Natural killer cell (primary cell): ENCODE measurements around the gene PPP1R14C. TPM values are rescaled to one million over a fixed set of nuclear protein-coding genes. Genes with fewer than 3 reads are reported as not detected.

Experiments used
- ATAC-seq, 3 donors: fragments of 150-1000 bp in 2 of 3; fragments of 200-7000 bp in 1 of 3; cut with Tn5 transposase; 1 replicate in 1 of 3; 2 replicates in 2 of 3; pipeline ENCODE4 v1.10.0; 2021; ENCODE audit warnings: mild to moderate bottlenecking in 2 of 3, moderate library complexity in 2 of 3
- DNase-seq, 2 donors: peaks; one replicate each; pipeline versions ENCODE4 v3.0.0 to v3.0.0-alpha.2; 2013 to 2021; ENCODE audit warnings: mixed read lengths in 1 of 2
- H3K27ac ChIP-seq: one replicate; pipeline ENCODE4 v1.5.1; 2013; ENCODE audit warnings: mild to moderate bottlenecking, low read length
- H3K27me3 ChIP-seq: one replicate; pipeline ENCODE4 v1.6.1; 2013; ENCODE audit warnings: low read length; ENCODE audit not compliant: control insufficient read depth, insufficient read depth
- H3K36me3 ChIP-seq: one replicate; pipeline ENCODE4 v1.6.1; 2013; ENCODE audit warnings: low read length; ENCODE audit not compliant: control insufficient read depth, insufficient read depth
- H3K4me1 ChIP-seq: one replicate; pipeline ENCODE4 v1.6.1; 2013; ENCODE audit warnings: low read length; ENCODE audit not compliant: control insufficient read depth, insufficient read depth
- H3K4me3 ChIP-seq: one replicate; pipeline ENCODE4 v1.5.1; 2013; ENCODE audit warnings: low read length
- H3K9me3 ChIP-seq: one replicate; pipeline ENCODE4 v1.6.1; 2013; ENCODE audit warnings: low read length; ENCODE audit not compliant: control insufficient read depth, insufficient read depth
- H3K27ac Mint-ChIP-seq, 2 donors: one replicate each; pipeline ENCODE4 v1.8.0; 2022; ENCODE audit warnings: mild to moderate bottlenecking in 2 of 2, mixed read lengths in 2 of 2, moderate library complexity in 1 of 2
- H3K27me3 Mint-ChIP-seq, 2 donors: one replicate each; pipeline ENCODE4 v1.8.0; 2022; ENCODE audit warnings: low read depth in 2 of 2, mixed read lengths in 2 of 2
- H3K36me3 Mint-ChIP-seq: one replicate; pipeline ENCODE4 v1.8.0; 2022; ENCODE audit warnings: mixed read lengths
- H3K4me1 Mint-ChIP-seq, 2 donors: one replicate each; pipeline ENCODE4 v1.8.0; 2022; ENCODE audit warnings: mixed read lengths in 2 of 2
- H3K4me3 Mint-ChIP-seq: one replicate; pipeline ENCODE4 v1.8.0; 2022; ENCODE audit warnings: mild to moderate bottlenecking, moderate library complexity, mixed read lengths
- H3K9me3 Mint-ChIP-seq, 2 donors: one replicate each; pipeline ENCODE4 v1.8.0; 2022; ENCODE audit warnings: mixed read lengths in 2 of 2
- WGBS: methylation state at CpG from one replicate; pipeline ENCODE4 v1.1.7; 2013; ENCODE audit warnings: missing lambda C conversion rate; ENCODE audit not compliant: insufficient coverage; 5-methylcytosine and 5-hydroxymethylcytosine counted together
- intact Hi-C: fragments of 100-400 bp; cut with micrococcal nuclease; formaldehyde crosslinking; loops from one replicate; pipeline ENCODE4 v1.14.2; 2022
- total RNA-seq, 4 donors: library from RNA; stranded (reverse); fragments of 120-200 nt in 1 of 4; gene quantifications; one replicate each; pipeline versions ENCODE4 v1.2.3 to v1.2.4, GENCODE V29; 2013 to 2022
- TF ChIP-seq, protein P1 (sequence below): fragments of 200-600 bp; IDR thresholded peaks from one replicate; pipeline ENCODE4 v1.8.0; 2022; ENCODE audit warnings: antibody characterized with exemption

PPP1R14C gene
- total RNA-seq, 3 donors from 2014 or later (not counting 1 experiment from before 2014, with no cell fraction given) = not detected

DNA sequence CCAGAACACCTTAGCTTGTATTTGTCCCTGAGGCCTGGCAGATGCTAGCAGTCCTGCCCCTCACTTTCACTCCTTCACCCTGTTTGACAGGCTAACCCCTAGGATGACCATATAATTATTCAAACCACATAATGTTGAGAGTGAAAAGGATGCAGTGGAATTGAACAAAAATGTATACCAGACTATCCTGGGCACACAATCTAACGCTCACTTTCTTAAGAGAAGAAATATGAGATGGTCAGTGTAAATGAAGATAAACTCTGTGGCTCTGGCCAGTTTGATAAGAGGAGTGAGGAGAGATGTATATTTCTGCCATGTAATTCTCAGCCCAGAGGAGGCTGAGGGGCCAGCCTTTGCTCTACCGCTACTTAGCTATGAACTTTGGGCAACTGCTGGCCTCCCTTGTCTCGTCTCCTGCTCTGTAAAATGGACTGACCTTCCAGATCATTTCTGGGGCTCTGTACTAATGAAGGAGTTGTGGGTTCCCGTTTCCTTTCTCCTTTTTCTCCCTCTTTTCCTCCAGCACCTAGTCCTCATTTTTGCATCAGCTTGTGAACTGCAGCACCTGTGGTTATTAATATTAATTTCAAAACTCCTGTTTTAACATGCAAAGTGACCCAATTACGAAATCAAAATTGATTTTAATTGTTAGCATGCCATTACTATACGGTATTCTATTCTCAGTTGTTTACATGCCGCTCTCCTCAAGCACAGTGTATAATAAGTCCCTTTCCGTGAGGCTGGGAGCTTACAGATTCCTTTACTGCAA lies 133.5 kb downstream of the PPP1R14C start:
- no peak overlapping the region for H3K27ac Mint-ChIP-seq
- no peaks in the 10 kb centered on the region for H3K36me3 ChIP-seq
- 96% methylated on average over 7 of the region's 8 CpGs for WGBS
- no peaks in the 10 kb centered on the region for H3K9me3 ChIP-seq
- no peaks in the 10 kb centered on the region for H3K36me3 Mint-ChIP-seq
- H3K4me1 Mint-ChIP-seq = peaks cover 11 to 12% of the 10 kb centered on the region in 2 donors
- intact Hi-C loops = no loop called here
- TF ChIP-seq, protein P1, sequence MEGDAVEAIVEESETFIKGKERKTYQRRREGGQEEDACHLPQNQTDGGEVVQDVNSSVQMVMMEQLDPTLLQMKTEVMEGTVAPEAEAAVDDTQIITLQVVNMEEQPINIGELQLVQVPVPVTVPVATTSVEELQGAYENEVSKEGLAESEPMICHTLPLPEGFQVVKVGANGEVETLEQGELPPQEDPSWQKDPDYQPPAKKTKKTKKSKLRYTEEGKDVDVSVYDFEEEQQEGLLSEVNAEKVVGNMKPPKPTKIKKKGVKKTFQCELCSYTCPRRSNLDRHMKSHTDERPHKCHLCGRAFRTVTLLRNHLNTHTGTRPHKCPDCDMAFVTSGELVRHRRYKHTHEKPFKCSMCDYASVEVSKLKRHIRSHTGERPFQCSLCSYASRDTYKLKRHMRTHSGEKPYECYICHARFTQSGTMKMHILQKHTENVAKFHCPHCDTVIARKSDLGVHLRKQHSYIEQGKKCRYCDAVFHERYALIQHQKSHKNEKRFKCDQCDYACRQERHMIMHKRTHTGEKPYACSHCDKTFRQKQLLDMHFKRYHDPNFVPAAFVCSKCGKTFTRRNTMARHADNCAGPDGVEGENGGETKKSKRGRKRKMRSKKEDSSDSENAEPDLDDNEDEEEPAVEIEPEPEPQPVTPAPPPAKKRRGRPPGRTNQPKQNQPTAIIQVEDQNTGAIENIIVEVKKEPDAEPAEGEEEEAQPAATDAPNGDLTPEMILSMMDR = no peak
- H3K27ac ChIP-seq = no peak overlapping the region
- no peaks in the 10 kb centered on the region for H3K9me3 Mint-ChIP-seq
- H3K4me3 ChIP-seq = no peak overlapping the region
- H3K27me3 ChIP-seq = peaks cover 48% of the 10 kb centered on the region
- no peak overlapping the region for H3K4me3 Mint-ChIP-seq
- H3K27me3 Mint-ChIP-seq = peaks cover 25 to 56% of the 10 kb centered on the region in 2 donors
- peaks cover 18% of the 10 kb centered on the region for H3K4me1 ChIP-seq
- DNase-seq (no peak), ATAC-seq (no peak)

DNA sequence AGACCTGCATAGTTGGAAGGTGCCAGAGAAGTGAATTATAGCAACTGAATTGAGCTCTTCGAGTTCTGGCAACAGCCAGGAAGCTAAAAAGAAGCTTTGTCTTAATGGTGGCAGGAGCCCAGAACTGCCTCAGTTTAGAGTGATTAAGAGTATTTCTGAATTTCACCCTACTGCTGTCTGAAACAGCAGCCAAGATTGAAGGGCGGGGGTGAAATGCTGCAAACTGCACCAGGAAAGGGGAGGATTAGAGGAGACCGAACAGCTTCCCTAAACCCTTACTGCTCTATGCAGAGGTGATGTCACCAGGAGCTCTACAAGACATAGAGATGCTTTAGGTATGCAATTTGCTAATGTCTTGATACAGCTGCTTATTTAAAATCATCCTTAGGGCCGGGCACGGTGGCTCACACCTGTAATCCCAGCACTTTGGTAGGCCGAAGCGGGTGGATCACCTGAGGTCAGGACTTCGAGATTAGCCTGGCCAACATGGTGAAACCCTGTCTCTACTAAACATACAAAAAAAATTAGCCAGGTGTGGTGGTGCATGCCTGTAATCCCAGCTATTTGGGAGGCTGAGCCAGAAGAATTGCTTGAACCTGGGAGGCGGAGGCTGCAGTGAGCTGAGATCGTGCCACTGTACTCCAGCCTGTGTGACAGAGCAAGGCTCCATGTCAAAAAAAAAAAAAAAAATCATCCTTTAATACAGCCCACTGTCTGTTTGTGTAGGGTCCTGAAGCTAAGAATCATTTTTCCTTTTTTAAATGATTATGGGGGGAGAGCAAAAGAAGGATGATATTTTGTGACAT lies 134.3 kb downstream of the PPP1R14C start:
- Histone ChIP-seq H3K9me3 (no peaks in the 10 kb centered on the region), H3K36me3 (no peaks in the 10 kb centered on the region), H3K4me1 (peaks cover 18% of the 10 kb centered on the region), H3K27me3 (peaks cover 48% of the 10 kb centered on the region), H3K4me3 (no peak overlapping the region), H3K27ac (no peak overlapping the region)
- H3K9me3 Mint-ChIP-seq = no peaks in the 10 kb centered on the region
- H3K4me3 Mint-ChIP-seq = no peak overlapping the region
- TF ChIP-seq, protein P1 = no peak
- ATAC-seq (no peak), DNase-seq (no peak)
- H3K36me3 Mint-ChIP-seq = no peaks in the 10 kb centered on the region
- H3K4me1 Mint-ChIP-seq = peaks cover 11 to 12% of the 10 kb centered on the region in 2 donors
- no peak overlapping the region for H3K27ac Mint-ChIP-seq
- intact Hi-C loops = no loop called here
- 87% methylated on average over 10 of the region's 10 CpGs for WGBS
- H3K27me3 Mint-ChIP-seq = peaks cover 19 to 48% of the 10 kb centered on the region in 2 donors

DNA sequence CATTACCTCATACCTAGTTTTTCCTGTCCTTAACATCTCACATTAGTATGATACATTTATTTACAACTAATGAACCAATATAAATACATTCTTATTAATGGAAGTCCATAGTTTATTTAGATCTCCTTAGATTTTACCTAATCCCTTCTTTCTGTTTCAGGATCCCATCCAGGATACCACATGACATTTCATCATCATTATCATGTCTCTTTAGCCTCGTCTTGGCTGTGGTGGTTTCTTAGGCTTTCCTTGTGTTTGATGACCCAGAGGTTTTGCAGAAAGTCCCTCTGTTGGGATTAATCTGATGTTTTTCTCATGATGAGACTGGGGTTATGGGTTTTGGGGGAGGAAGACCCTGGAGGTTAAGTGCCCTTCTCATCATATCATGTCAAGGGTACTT lies 136.7 kb downstream of the PPP1R14C start:
- ATAC-seq = no peak
- no peak overlapping the region for H3K27ac ChIP-seq
- Mint-ChIP-seq H3K36me3 (no peaks in the 10 kb centered on the region), H3K27me3 (peaks cover 17 to 41% of the 10 kb centered on the region in 2 donors), H3K27ac (no peak overlapping the region), H3K9me3 (no peaks in the 10 kb centered on the region), H3K4me1 (no peaks in the 10 kb centered on the region), H3K4me3 (no peak overlapping the region)
- H3K4me1 ChIP-seq = peaks cover 3% of the 10 kb centered on the region
- no peak overlapping the region for H3K4me3 ChIP-seq
- H3K27me3 ChIP-seq = peaks cover 47% of the 10 kb centered on the region
- TF ChIP-seq, protein P1 = no peak
- WGBS = 67% methylated on average over 1 of the region's 1 CpG
- no peaks in the 10 kb centered on the region for H3K9me3 ChIP-seq
- intact Hi-C loops = no loop called here
- DNase-seq = no peak
- no peaks in the 10 kb centered on the region for H3K36me3 ChIP-seq
